GM10248 (cell line): ENCODE data around the gene LILRA2.

ENCODE experiments used
- CTCF ChIA-PET: fragments of 300-600 bp; sonication (Branson Sonifier 250); formaldehyde crosslinking; extraction: SDS; loops from one replicate; lab custom pipeline; 2021; ENCODE audit warnings: antibody characterized with exemption; lab: Yijun Ruan, JAX
- POLR2A ChIA-PET: fragments of 350-650 bp; sonication (Branson Sonifier 250); formaldehyde crosslinking; extraction: SDS; loops from one replicate; lab custom pipeline; 2020; ENCODE audit warnings: antibody characterized with exemption; lab: Yijun Ruan, JAX
- DNase-seq: peaks from one replicate; pipeline ENCODE4 v3.0.0; 2012; ENCODE audit errors: extremely low spot score
- CTCF ChIP-seq: IDR thresholded peaks from 2 replicates; pipeline ENCODE4 v1.5.1; 2012; ENCODE audit warnings: mild to moderate bottlenecking, low read depth; ENCODE audit errors: extremely low read depth, missing control alignments, control extremely low read depth

LILRA2 gene

DNA sequence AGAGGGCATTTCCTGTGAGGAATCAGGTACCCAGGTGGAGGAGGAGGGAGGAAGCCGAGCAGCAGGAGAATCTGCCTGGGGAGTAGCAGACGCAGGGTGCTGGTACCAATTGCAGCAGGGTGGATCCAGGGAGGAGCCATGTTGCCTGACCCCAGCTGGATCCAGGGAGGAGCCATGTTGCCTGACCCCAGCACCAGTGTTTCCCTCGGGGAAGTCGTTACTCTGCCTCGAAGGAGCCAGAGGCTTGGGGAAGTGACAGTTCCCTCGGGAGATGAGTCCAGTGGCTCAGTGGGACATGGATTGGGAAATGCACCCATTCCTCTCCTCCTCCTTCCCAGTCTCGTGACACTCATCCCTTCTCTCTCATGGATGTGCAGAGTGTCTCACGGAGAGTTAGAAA lies 39.4 kb upstream of the LILRA2 start:
- POLR2A ChIA-PET, result no interaction called here

GRCh38 chr19:54535601-54536000 lies 38.0 kb upstream of the LILRA2 start:
- no peak for DNase-seq
- ChIA-PET CTCF (interaction anchor here (1.3 kb wide), 1 partner anchor 16 kb away, joined by 3 read pairs; no protein-coding TSS in a partner anchor), POLR2A (no interaction called here)
- TF ChIP-seq CTCF, result no peak

More for the DNA sequence above, 39.4 kb upstream of the LILRA2 start:
- DNase-seq, result no peak
- CTCF ChIA-PET, result no interaction called here
- no peak for TF ChIP-seq CTCF

- ChIA-PET CTCF (interaction anchor here (1.1 kb wide), 1 partner anchor 13 kb away, joined by 3 read pairs; no protein-coding TSS in a partner anchor), POLR2A (no interaction called here)
Observed at GRCh38 chr19:54536956-54537355, 36.6 kb upstream of the LILRA2 start.

GRCh38 chr19:54541712-54542111 lies 31.9 kb upstream of the LILRA2 start:
- no peak for TF ChIP-seq CTCF
- DNase-seq, result no peak
- CTCF ChIA-PET, result interaction anchor here (1.3 kb wide), 1 partner anchor 112 kb away, joined by 4 read pairs; no protein-coding TSS in a partner anchor
- POLR2A ChIA-PET, result no interaction called here

More at GRCh38 chr19:54536956-54537355, 36.6 kb upstream of the LILRA2 start:
- TF ChIP-seq CTCF, result no peak
- no peak for DNase-seq

GRCh38 chr19:54548806-54549205 lies 24.8 kb upstream of the LILRA2 start:
- ChIA-PET CTCF (interaction anchor here (1.2 kb wide), 1 partner anchor 30 kb away, joined by 3 read pairs; no protein-coding TSS in a partner anchor), POLR2A (no interaction called here)
- TF ChIP-seq CTCF, result no peak
- no peak for DNase-seq

GRCh38 chr19:54549224-54549623 lies 24.4 kb upstream of the LILRA2 start:
- CTCF ChIA-PET, result interaction anchor here (1.2 kb wide), 1 partner anchor 30 kb away, joined by 3 read pairs; no protein-coding TSS in a partner anchor
- TF ChIP-seq CTCF, result no peak

More at GRCh38 chr19:54549224-54549623, 24.4 kb upstream of the LILRA2 start:
- POLR2A ChIA-PET, result no interaction called here
- DNase-seq, result no peak
